Measurements from ENCODE around the gene ZNF407.

The ZNF407 gene

GRCh38 chr18:74728586-74728985 lies 130.9 kb downstream of the ZNF407 start:
- no peak for DNase-seq (ENCODE audit: low spot score)

GRCh38 chr18:74731097-74731496 lies 133.4 kb downstream of the ZNF407 start:
- DNase-seq (ENCODE audit: low spot score): no peak

GRCh38 chr18:74732380-74732779 lies 134.7 kb downstream of the ZNF407 start:
- DNase-seq (ENCODE audit: low spot score): no peak

- no peak for DNase-seq (ENCODE audit: low spot score)
Observed at GRCh38 chr18:74733598-74733997, 135.9 kb downstream of the ZNF407 start.

- DNase-seq (ENCODE audit: low spot score): no peak
Observed at GRCh38 chr18:74734013-74734444, 136.4 kb downstream of the ZNF407 start.

- no peak for DNase-seq (ENCODE audit: low spot score)
Observed at GRCh38 chr18:74739926-74740325, 142.3 kb downstream of the ZNF407 start.

GRCh38 chr18:74742573-74743243 lies 145.0 kb downstream of the ZNF407 start:
- DNase-seq (ENCODE audit: low spot score): no peak

GRCh38 chr18:74745633-74746403 lies 148.1 kb downstream of the ZNF407 start:
- no peak for DNase-seq (ENCODE audit: low spot score)

GRCh38 chr18:74748809-74749208 lies 151.1 kb downstream of the ZNF407 start:
- DNase-seq (ENCODE audit: low spot score): no peak

- DNase-seq (ENCODE audit: low spot score): no peak
Observed at GRCh38 chr18:74758995-74759394, 161.3 kb downstream of the ZNF407 start.

- DNase-seq (ENCODE audit: low spot score): no peak
Observed at GRCh38 chr18:74760026-74760425, 162.4 kb downstream of the ZNF407 start.

GRCh38 chr18:74760436-74760835 lies 162.8 kb downstream of the ZNF407 start:
- no peak for DNase-seq (ENCODE audit: low spot score)

GRCh38 chr18:74766251-74766650 lies 168.6 kb downstream of the ZNF407 start:
- no peak for DNase-seq (ENCODE audit: low spot score)

- no peak for DNase-seq (ENCODE audit: low spot score)
Observed at GRCh38 chr18:74768096-74768495, 170.4 kb downstream of the ZNF407 start.

- no peak for DNase-seq (ENCODE audit: low spot score)
Observed at GRCh38 chr18:74773171-74773624, 175.5 kb downstream of the ZNF407 start.

- no peak for DNase-seq (ENCODE audit: low spot score)
Observed at GRCh38 chr18:74774486-74774885, 176.8 kb downstream of the ZNF407 start.

GRCh38 chr18:74775239-74775638 lies 177.6 kb downstream of the ZNF407 start:
- DNase-seq (ENCODE audit: low spot score): no peak

- peak; percentile 24 for DNase-seq (ENCODE audit: low spot score)
Observed at GRCh38 chr18:74778191-74778847, 180.6 kb downstream of the ZNF407 start.

- no peak for DNase-seq (ENCODE audit: low spot score)
Observed at GRCh38 chr18:74784752-74785151, 187.1 kb downstream of the ZNF407 start.

GRCh38 chr18:74785632-74786031 lies 188.0 kb downstream of the ZNF407 start:
- DNase-seq (ENCODE audit: low spot score): no peak

- DNase-seq (ENCODE audit: low spot score): no peak
Observed at GRCh38 chr18:74788657-74789056, 191.0 kb downstream of the ZNF407 start.

GRCh38 chr18:74789078-74789477 lies 191.4 kb downstream of the ZNF407 start:
- no peak for DNase-seq (ENCODE audit: low spot score)

GRCh38 chr18:74790451-74790850 lies 192.8 kb downstream of the ZNF407 start:
- no peak for DNase-seq (ENCODE audit: low spot score)

Data from hematopoietic multipotent progenitor cell treated with erythropoietin and hydrocortisone succinate and interleukin-3 and kit ligand, for 17 days (in vitro differentiated cells).